ENCODE results near the gene MS4A2.

GRCh38 chr11:60064111-60064510, 24.4 kb upstream of the MS4A2 start:
- TF ChIP-seq USF2 (IDR thresholded peaks at IDR 0.05; ENCODE audit: low read length) (no peak), CTCF (IDR thresholded peaks at IDR 0.05; ENCODE audit: control extremely low read depth in 1 of 3, insufficient read depth in 1 of 3, low read depth in 1 of 3, low read length in 3 of 3) (no peak), CHD7 (IDR thresholded peaks at IDR 0.05; ENCODE audit: insufficient replicate concordance, low read length) (no peak), SP4 (IDR thresholded peaks at IDR 0.05; ENCODE audit: low read length) (no peak), CEBPB (IDR thresholded peaks at IDR 0.05; ENCODE audit: low read depth, low read length) (no peak), NANOG (IDR thresholded peaks at IDR 0.05; ENCODE audit: insufficient read depth, low read depth, low read length, poor library complexity, severe bottlenecking) (no peak), POLR2A (IDR thresholded peaks at IDR 0.05; ENCODE audit: control extremely low read depth in 1 of 2, low read depth in 2 of 2, low read length in 2 of 2) (no peak), CBX5 (IDR thresholded peaks at IDR 0.05; ENCODE audit: low read depth, low read length) (no peak), JUN (IDR thresholded peaks at IDR 0.05; ENCODE audit: low read depth, low read length) (no peak), YY1 (IDR thresholded peaks at IDR 0.05; ENCODE audit: low read depth, low read length) (no peak), ATF3 (IDR thresholded peaks at IDR 0.05; ENCODE audit: insufficient read depth, low read depth, low read length) (no peak), ATF2 (IDR thresholded peaks at IDR 0.05; ENCODE audit: low read length) (no peak)

Measured in H1 (cell line).